Left ventricle myocardium inferior (tissue), 1 donor: ENCODE measurements around the gene SLC9A8. TPM values are rescaled to one million over a fixed set of nuclear protein-coding genes. Genes with fewer than 3 reads are reported as not detected.
"Not testable (repeated sequence)": the region's sequence is repeated elsewhere in the genome, so short reads cannot be mapped to it uniquely, and the experiment has no call there.

Source experiments
- DNase-seq: peaks from one replicate; pipeline ENCODE4 v3.0.0-alpha.2; 2020
- H3K27ac ChIP-seq: fragments of 200-600 bp; replicated peaks from 2 replicates; pipeline ENCODE4 v1.8.0; 2021
- H3K27me3 ChIP-seq: fragments of 200-600 bp; 2 replicates; pipeline ENCODE4 v1.8.0; 2021; ENCODE audit warnings: low read depth
- H3K36me3 ChIP-seq: fragments of 200-600 bp; 2 replicates; pipeline ENCODE4 v1.8.0; 2021
- H3K4me1 ChIP-seq: fragments of 200-600 bp; 2 replicates; pipeline ENCODE4 v1.8.0; 2021
- H3K4me3 ChIP-seq: fragments of 200-600 bp; 2 replicates; pipeline ENCODE4 v1.8.0; 2021; ENCODE audit warnings: mild to moderate bottlenecking, moderate library complexity
- H3K9me3 ChIP-seq: fragments of 200-600 bp; replicated peaks from 2 replicates; pipeline ENCODE4 v1.8.0; 2021
- CTCF ChIP-seq: fragments of 200-600 bp; IDR thresholded peaks from 2 replicates; pipeline ENCODE4 v1.8.0; 2021; ENCODE audit warnings: antibody characterized with exemption, mild to moderate bottlenecking, borderline replicate concordance
- intact Hi-C: fragments of 100-400 bp; cut with micrococcal nuclease; formaldehyde crosslinking; loops from one replicate; pipeline ENCODE4 v1.11.0; 2022
- total RNA-seq: library from RNA; stranded (reverse); fragmentation: NEBNext Ultra II Directional; extraction: Animal tissue kit (Norgen Biotek cat#: 25700); gene quantifications from one replicate; pipeline ENCODE4 v1.2.1, GENCODE V29; 2021
- donor health status: DM: no; HTN: yes; CAD: no; lungs with severe emphysema.

SLC9A8 gene
- total RNA-seq, 1 donor from 2014 or later, result 4.6 TPM

- H3K36me3 ChIP-seq, result no peaks in the 10 kb centered on the region
- no peaks in the 10 kb centered on the region for H3K9me3 ChIP-seq
- no peak overlapping the region for H3K27ac ChIP-seq
- no peaks in the 10 kb centered on the region for H3K4me1 ChIP-seq
- no peak for TF ChIP-seq CTCF
- no peak for DNase-seq
- H3K4me3 ChIP-seq, result no peak overlapping the region
- no peaks in the 10 kb centered on the region for H3K27me3 ChIP-seq
- intact Hi-C loops, result no loop called here
These were observed 31.0 kb upstream of the SLC9A8 start for GRCh38 chr20:49781676-49782075.

GRCh38 chr20:49782439-49782838 is 30.2 kb upstream of the SLC9A8 start:
- H3K9me3 ChIP-seq, H3K27ac ChIP-seq, H3K27me3 ChIP-seq, H3K36me3 ChIP-seq, DNase-seq, intact Hi-C loops, H3K4me1 ChIP-seq, H3K4me3 ChIP-seq: not testable (repeated sequence)

- intact Hi-C loops, H3K36me3 ChIP-seq, H3K27ac ChIP-seq, H3K9me3 ChIP-seq, H3K4me3 ChIP-seq, H3K4me1 ChIP-seq, H3K27me3 ChIP-seq, DNase-seq: not testable (repeated sequence)
These were observed 29.3 kb upstream of the SLC9A8 start for GRCh38 chr20:49783021-49783995.

GRCh38 chr20:49784291-49784690 is 28.3 kb upstream of the SLC9A8 start:
- Histone ChIP-seq H3K36me3 (no peaks in the 10 kb centered on the region), H3K27me3 (no peaks in the 10 kb centered on the region), H3K4me3 (no peak overlapping the region), H3K27ac (no peak overlapping the region), H3K4me1 (no peaks in the 10 kb centered on the region), H3K9me3 (no peaks in the 10 kb centered on the region)
- no peak for DNase-seq
- no peak for TF ChIP-seq CTCF
- intact Hi-C loops, result no loop called here

- intact Hi-C loops, result no loop called here
- Histone ChIP-seq H3K4me3 (no peak overlapping the region), H3K27me3 (no peaks in the 10 kb centered on the region), H3K4me1 (peaks cover 9% of the 10 kb centered on the region), H3K27ac (no peak overlapping the region), H3K9me3 (no peaks in the 10 kb centered on the region), H3K36me3 (no peaks in the 10 kb centered on the region)
- TF ChIP-seq CTCF, result no peak
- DNase-seq, result no peak
These were observed 27.3 kb upstream of the SLC9A8 start for GRCh38 chr20:49785149-49785851.

GRCh38 chr20:49785852-49786175 is 26.8 kb upstream of the SLC9A8 start:
- intact Hi-C loops, result no loop called here
- no peaks in the 10 kb centered on the region for H3K9me3 ChIP-seq
- H3K4me3 ChIP-seq, result no peak overlapping the region
- no peak overlapping the region for H3K27ac ChIP-seq
- H3K4me1 ChIP-seq, result peaks cover 14% of the 10 kb centered on the region
- H3K27me3 ChIP-seq, result no peaks in the 10 kb centered on the region
- no peak for TF ChIP-seq CTCF
- no peak for DNase-seq
- H3K36me3 ChIP-seq, result no peaks in the 10 kb centered on the region
